Measurements from ENCODE around the gene DDRGK1.

DDRGK1 gene

DNA sequence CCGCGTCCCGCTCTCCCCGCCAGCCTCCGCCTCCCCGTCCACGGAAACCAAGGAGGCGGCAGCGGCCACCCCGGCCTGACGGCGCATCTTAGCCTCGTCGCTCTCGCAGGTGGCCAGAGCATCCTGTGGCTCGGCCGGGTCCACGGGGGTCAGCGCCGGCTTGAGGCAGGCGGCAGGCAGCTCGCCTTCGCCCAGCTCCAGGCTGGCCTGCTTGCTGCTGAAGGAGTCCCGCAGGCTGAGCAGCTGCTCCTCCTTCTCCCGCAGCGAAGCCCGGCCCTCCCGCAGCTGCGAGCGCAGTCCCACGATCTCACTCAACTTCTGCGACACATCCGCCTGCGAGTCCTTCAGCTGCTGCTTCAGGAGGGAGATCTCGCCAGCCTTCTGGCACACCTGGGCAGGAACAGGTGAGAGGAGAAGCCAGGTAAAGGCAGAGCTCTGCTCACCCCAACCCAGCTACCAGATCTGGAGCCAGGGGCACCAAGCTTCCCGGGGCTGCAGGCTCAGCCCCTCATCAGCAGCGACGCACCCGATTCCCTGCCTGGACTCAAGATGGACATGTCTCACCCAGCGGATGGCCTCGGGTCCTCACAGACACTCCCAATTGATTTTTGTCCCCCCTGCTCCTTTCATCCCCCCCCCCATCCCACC, 39.6 kb downstream of the DDRGK1 start:
- H3K9ac ChIP-seq (ENCODE audit: low read depth in 1 of 2, low read length in 2 of 2) = no peak overlapping the region
- no peaks in the 10 kb centered on the region for H3K27me3 ChIP-seq (ENCODE audit: control insufficient read depth in 1 of 2, insufficient read depth in 2 of 2, low read length in 2 of 2)
- H3K27ac ChIP-seq (ENCODE audit: low read depth, low read length) = no peak overlapping the region
- no peaks in the 10 kb centered on the region for H3K9me3 ChIP-seq (ENCODE audit: control insufficient read depth in 1 of 2, low read length in 2 of 2)
- H3K36me3 ChIP-seq (ENCODE audit: control insufficient read depth in 1 of 2, insufficient read depth in 2 of 2, low read length in 2 of 2) = no peaks in the 10 kb centered on the region
- H3K4me3 ChIP-seq (ENCODE audit: low read depth in 1 of 2, low read length in 2 of 2) = peak overlapping the region in 1 of 2 donors; percentile 16
- H3K4me1 ChIP-seq (ENCODE audit: control insufficient read depth in 1 of 2, insufficient read depth in 2 of 2, low read length in 2 of 2) = peaks cover 27 to 31% of the 10 kb centered on the region in 2 donors

DNA sequence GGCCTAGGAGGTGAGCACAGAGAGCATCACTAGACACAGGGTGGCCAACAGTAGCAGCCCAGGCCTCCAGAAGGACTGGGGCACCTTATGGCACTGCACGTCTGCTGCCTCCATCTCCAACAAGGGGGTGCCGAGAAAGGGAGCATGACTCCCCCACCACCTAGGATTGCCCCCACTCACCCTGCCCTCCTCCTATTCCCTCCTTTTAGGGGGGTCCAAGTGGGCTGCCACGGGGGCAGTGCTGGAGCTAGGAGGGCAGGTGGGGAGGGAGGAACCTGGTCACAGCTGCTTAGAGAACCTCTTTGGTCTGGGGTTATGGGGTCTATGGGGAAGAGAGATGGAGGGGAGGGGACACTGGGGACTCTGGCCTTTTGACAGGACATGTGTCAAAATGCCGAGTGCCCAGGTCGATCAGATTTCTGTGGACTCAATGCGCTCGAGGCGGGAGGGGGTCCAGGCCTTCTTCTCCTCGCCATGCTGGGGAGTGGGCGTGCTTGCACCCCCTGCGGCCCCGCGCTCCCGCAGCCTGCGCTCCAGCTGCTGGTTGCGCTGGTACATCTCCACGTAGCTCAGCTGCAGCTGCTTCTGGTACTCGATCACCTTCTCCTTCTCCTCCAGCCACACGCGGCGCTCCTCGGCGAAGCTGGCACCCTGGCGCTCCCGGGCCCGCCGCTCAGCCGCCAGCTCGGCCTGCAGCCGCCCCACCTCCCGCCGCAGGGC, 40.3 kb downstream of the DDRGK1 start:
- H3K9me3 ChIP-seq (ENCODE audit: control insufficient read depth in 1 of 2, low read length in 2 of 2) = no peaks in the 10 kb centered on the region
- peaks cover 27 to 30% of the 10 kb centered on the region in 2 donors for H3K4me1 ChIP-seq (ENCODE audit: control insufficient read depth in 1 of 2, insufficient read depth in 2 of 2, low read length in 2 of 2)
- H3K9ac ChIP-seq (ENCODE audit: low read depth in 1 of 2, low read length in 2 of 2) = no peak overlapping the region
- no peaks in the 10 kb centered on the region for H3K27me3 ChIP-seq (ENCODE audit: control insufficient read depth in 1 of 2, insufficient read depth in 2 of 2, low read length in 2 of 2)
- no peak overlapping the region for H3K27ac ChIP-seq (ENCODE audit: low read depth, low read length)
- H3K4me3 ChIP-seq (ENCODE audit: low read depth in 1 of 2, low read length in 2 of 2) = peak overlapping the region in 1 of 2 donors; percentile 16
- no peaks in the 10 kb centered on the region for H3K36me3 ChIP-seq (ENCODE audit: control insufficient read depth in 1 of 2, insufficient read depth in 2 of 2, low read length in 2 of 2)

DNA sequence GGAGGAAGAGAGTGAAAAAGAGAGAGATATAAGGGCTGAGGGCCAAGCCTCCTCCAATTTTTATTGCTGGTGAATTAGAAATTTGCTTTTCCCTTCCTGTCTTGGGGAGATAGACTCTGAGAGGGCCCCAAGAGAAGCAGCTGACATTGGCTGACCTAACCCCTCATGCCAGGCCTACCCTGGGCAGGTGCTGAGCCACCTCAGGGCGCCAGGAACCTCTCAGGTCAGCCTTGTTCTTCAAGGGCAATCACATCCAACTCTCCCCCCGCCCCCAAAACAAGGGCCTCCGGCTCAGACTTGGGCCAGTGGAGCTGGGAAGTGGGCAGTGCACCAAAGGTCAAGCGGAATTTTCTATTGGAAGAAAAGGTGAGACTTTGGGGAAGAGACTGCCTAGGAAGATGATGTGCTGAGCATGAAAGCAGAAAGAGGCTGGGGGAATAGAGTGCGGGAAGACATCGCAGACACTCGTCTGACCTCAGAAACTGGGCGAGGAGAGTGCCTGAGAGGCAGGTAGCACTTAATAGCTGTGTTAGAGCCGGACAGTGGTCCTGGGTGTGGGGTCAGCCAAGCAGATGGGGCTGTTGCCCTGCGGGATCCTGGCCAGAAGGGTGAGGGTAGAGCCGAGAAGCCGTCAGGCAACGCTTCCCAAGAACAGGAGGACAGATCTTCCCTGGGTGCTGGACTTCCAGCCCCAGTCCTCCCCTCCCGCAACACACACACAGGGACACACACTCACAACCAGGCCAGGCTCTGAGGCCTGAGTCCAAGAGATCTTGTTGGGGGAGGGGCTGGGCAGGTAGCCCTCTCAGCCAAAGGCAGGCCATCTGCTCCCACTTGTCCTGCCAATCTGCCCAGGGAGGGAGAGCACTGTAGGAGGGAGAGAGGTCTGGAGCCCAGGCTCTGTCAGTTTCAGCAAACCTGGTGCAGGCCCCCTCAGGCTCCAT, 41.1 kb downstream of the DDRGK1 start:
- H3K36me3 ChIP-seq (ENCODE audit: control insufficient read depth in 1 of 2, insufficient read depth in 2 of 2, low read length in 2 of 2) = no peaks in the 10 kb centered on the region
- no peaks in the 10 kb centered on the region for H3K9me3 ChIP-seq (ENCODE audit: control insufficient read depth in 1 of 2, low read length in 2 of 2)
- peaks cover 23 to 29% of the 10 kb centered on the region in 2 donors for H3K4me1 ChIP-seq (ENCODE audit: control insufficient read depth in 1 of 2, insufficient read depth in 2 of 2, low read length in 2 of 2)
- no peak overlapping the region for H3K27ac ChIP-seq (ENCODE audit: low read depth, low read length)
- no peak overlapping the region for H3K4me3 ChIP-seq (ENCODE audit: low read depth in 1 of 2, low read length in 2 of 2)
- no peak overlapping the region for H3K9ac ChIP-seq (ENCODE audit: low read depth in 1 of 2, low read length in 2 of 2)
- H3K27me3 ChIP-seq (ENCODE audit: control insufficient read depth in 1 of 2, insufficient read depth in 2 of 2, low read length in 2 of 2) = no peaks in the 10 kb centered on the region

DNA sequence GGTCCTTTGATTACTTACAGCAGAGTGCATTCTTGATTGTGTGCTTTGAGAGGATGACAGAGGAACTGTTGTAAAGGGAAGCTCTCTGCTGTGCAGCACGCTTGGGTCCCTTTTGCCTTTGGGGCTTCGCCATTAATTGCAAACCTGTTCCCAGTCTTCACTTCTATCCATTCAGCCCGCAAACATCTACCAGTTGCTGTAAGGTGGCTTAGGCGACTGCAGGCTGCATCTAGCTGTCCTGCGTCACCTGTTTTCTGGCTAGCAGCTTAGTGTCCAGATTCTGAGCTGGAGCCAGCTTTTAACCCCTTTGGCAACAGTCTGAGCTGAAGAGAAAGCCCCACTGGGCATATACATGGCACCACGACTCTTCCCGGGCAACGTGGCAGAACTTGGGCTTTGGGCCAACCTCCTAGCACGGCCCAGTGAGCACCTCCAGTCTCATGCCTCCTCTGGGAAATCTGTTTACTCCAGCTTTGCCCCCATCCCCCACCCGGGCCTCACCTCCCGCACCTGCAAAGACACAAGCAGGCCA, 42.3 kb downstream of the DDRGK1 start:
- no peak overlapping the region for H3K9ac ChIP-seq (ENCODE audit: low read depth in 1 of 2, low read length in 2 of 2)
- H3K4me1 ChIP-seq (ENCODE audit: control insufficient read depth in 1 of 2, insufficient read depth in 2 of 2, low read length in 2 of 2) = peaks cover 23 to 35% of the 10 kb centered on the region in 2 donors
- H3K27ac ChIP-seq (ENCODE audit: low read depth, low read length) = no peak overlapping the region

DNA sequence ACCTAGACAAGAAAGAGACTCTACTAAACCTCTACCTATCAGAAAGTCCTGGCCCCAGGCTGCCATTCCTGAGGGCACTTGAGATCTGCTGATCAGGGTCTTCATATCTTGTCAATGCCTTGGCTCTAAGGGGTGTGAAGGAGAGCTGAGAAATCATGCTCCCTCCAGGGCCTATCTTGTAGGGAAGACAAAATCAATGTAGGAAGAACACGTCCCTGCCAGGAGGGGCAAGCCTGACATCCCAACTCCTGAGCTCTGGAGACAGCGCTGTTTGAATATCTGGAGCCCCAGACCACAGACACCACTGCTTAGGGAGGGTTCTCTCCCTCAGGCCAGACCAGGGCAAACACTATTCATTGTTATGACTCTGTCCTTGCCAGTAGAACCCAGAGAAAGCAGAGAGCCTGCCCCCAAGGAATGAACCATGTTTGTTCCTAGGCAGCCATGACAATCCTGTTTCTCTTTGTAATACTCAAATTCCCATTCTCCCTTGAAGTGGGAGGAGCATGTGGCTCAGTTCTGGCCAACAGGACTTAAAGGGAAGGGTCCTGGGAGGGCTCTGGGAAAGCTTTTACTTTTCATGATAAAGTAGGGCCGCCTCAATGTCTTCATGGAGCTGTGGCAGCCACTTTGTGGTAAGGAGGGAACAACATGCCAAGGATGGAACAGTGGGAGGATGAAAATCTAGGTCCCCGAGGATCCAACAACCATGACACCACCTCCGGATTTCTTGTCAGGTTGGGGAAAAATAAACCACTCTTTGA, 43.0 kb downstream of the DDRGK1 start:
- Histone ChIP-seq H3K36me3 (ENCODE audit: control insufficient read depth in 1 of 2, insufficient read depth in 2 of 2, low read length in 2 of 2) (no peaks in the 10 kb centered on the region), H3K27ac (ENCODE audit: low read depth, low read length) (no peak overlapping the region), H3K9me3 (ENCODE audit: control insufficient read depth in 1 of 2, low read length in 2 of 2) (no peaks in the 10 kb centered on the region), H3K4me3 (ENCODE audit: low read depth in 1 of 2, low read length in 2 of 2) (no peak overlapping the region), H3K27me3 (ENCODE audit: control insufficient read depth in 1 of 2, insufficient read depth in 2 of 2, low read length in 2 of 2) (no peaks in the 10 kb centered on the region), H3K9ac (ENCODE audit: low read depth in 1 of 2, low read length in 2 of 2) (no peak overlapping the region), H3K4me1 (ENCODE audit: control insufficient read depth in 1 of 2, insufficient read depth in 2 of 2, low read length in 2 of 2) (peaks cover 27 to 42% of the 10 kb centered on the region in 2 donors)

More for the DNA sequence above, 42.3 kb downstream of the DDRGK1 start:
- Histone ChIP-seq H3K4me3 (ENCODE audit: low read depth in 1 of 2, low read length in 2 of 2) (no peak overlapping the region), H3K36me3 (ENCODE audit: control insufficient read depth in 1 of 2, insufficient read depth in 2 of 2, low read length in 2 of 2) (no peaks in the 10 kb centered on the region), H3K9me3 (ENCODE audit: control insufficient read depth in 1 of 2, low read length in 2 of 2) (no peaks in the 10 kb centered on the region), H3K27me3 (ENCODE audit: control insufficient read depth in 1 of 2, insufficient read depth in 2 of 2, low read length in 2 of 2) (no peaks in the 10 kb centered on the region)

DNA sequence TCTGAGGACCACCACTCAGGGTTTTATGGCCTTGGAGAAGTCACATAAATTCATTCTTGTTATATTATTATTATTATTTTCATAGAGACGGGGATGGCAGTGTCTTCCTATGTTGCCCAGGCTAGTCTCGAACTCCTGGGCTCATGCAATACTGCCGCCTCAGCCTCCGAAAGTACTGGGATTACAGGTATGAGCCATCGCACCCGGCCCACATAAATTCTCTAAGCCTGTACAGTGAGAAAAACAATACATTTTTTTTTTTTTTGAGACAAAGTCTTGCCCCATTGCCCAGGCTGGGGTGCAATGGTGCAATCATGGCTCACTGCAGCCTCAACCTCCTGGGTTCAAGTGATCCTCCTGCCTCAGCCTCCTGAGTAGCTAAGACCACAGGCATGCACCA, 44.1 kb downstream of the DDRGK1 start:
- no peak overlapping the region for H3K9ac ChIP-seq (ENCODE audit: low read depth in 1 of 2, low read length in 2 of 2)

DNA sequence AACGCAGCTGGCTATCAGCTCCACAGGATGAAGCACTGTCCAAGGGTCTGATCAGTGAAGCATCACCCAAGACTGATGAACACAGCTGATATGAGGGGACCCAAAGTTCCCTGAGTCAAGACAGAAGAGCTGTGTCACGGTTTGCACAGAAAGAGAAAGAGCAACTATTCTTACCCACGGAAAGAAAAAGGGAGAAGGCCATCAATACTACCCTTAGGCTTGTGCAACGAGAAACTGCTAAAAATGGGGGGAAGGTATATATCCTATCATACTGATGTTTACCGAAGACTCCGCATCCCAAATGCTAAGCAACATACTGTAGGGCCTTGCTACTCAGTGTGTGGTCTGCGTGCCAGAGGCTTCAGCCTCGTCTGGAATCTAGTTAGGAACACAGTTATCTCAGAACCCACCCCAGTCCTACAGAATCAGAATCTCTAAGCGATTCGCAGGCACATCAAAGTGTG, 45.5 kb downstream of the DDRGK1 start:
- Histone ChIP-seq H3K36me3 (ENCODE audit: control insufficient read depth in 1 of 2, insufficient read depth in 2 of 2, low read length in 2 of 2) (no peaks in the 10 kb centered on the region), H3K4me3 (ENCODE audit: low read depth in 1 of 2, low read length in 2 of 2) (peak overlapping the region; percentile 82 to 99), H3K4me1 (ENCODE audit: control insufficient read depth in 1 of 2, insufficient read depth in 2 of 2, low read length in 2 of 2) (peaks cover 24 to 28% of the 10 kb centered on the region in 2 donors), H3K9ac (ENCODE audit: low read depth in 1 of 2, low read length in 2 of 2) (peak overlapping the region; percentile 69 to 97), H3K27ac (ENCODE audit: low read depth, low read length) (no peak overlapping the region), H3K9me3 (ENCODE audit: control insufficient read depth in 1 of 2, low read length in 2 of 2) (no peaks in the 10 kb centered on the region), H3K27me3 (ENCODE audit: control insufficient read depth in 1 of 2, insufficient read depth in 2 of 2, low read length in 2 of 2) (no peaks in the 10 kb centered on the region)

More for the DNA sequence above, 44.1 kb downstream of the DDRGK1 start:
- no peaks in the 10 kb centered on the region for H3K36me3 ChIP-seq (ENCODE audit: control insufficient read depth in 1 of 2, insufficient read depth in 2 of 2, low read length in 2 of 2)
- peaks cover 24 to 36% of the 10 kb centered on the region in 2 donors for H3K4me1 ChIP-seq (ENCODE audit: control insufficient read depth in 1 of 2, insufficient read depth in 2 of 2, low read length in 2 of 2)
- no peak overlapping the region for H3K27ac ChIP-seq (ENCODE audit: low read depth, low read length)
- no peaks in the 10 kb centered on the region for H3K27me3 ChIP-seq (ENCODE audit: control insufficient read depth in 1 of 2, insufficient read depth in 2 of 2, low read length in 2 of 2)
- peak overlapping the region; percentile 82 to 99 for H3K4me3 ChIP-seq (ENCODE audit: low read depth in 1 of 2, low read length in 2 of 2)
- H3K9me3 ChIP-seq (ENCODE audit: control insufficient read depth in 1 of 2, low read length in 2 of 2) = no peaks in the 10 kb centered on the region

DNA sequence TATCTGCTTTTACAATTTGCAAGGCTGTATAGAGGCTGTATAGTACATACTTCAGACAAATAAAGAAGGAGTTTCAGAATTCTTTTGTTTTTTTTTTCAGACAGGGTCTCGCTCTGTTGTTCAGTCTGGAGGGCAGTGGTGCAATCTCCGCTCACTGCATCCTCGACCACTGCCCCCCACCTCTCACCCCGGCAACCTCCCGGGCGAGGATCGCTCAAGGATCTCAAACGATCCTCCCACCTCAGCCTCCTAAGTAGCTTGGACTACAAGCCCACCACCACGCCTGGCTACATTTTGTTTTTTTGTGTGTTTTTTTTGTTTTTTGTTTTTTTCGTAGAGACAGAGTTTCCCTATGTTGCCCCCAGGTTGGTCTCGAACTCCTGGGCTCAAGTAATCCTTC, 46.7 kb downstream of the DDRGK1 start:
- Histone ChIP-seq H3K27ac (ENCODE audit: low read depth, low read length) (no peak overlapping the region), H3K9me3 (ENCODE audit: control insufficient read depth in 1 of 2, low read length in 2 of 2) (no peaks in the 10 kb centered on the region), H3K4me1 (ENCODE audit: control insufficient read depth in 1 of 2, insufficient read depth in 2 of 2, low read length in 2 of 2) (peaks cover 24 to 28% of the 10 kb centered on the region in 2 donors), H3K27me3 (ENCODE audit: control insufficient read depth in 1 of 2, insufficient read depth in 2 of 2, low read length in 2 of 2) (no peaks in the 10 kb centered on the region), H3K9ac (ENCODE audit: low read depth in 1 of 2, low read length in 2 of 2) (peak overlapping the region in 1 of 2 donors; percentile 28), H3K36me3 (ENCODE audit: control insufficient read depth in 1 of 2, insufficient read depth in 2 of 2, low read length in 2 of 2) (no peaks in the 10 kb centered on the region), H3K4me3 (ENCODE audit: low read depth in 1 of 2, low read length in 2 of 2) (peak overlapping the region in 1 of 2 donors; percentile 38)
